Prostate gland (tissue), 2 donors: Measurements from ENCODE around the gene CD63.

Source experiments
- CTCF ChIP-seq, 4 experiments: fragments of 200-600 bp in 2 of 4; fragments of 450-650 bp in 2 of 4; sonication (generic) in 2 of 4; IDR thresholded peaks; 1 replicate in 3 of 4; 2 replicates in 1 of 4; pipeline ENCODE4 v1.5.1; 2016 to 2019; ENCODE audit warnings: antibody characterized with exemption in 4 of 4, mild to moderate bottlenecking in 2 of 4, moderate library complexity in 2 of 4
- POLR2A ChIP-seq: fragments of 450-650 bp; IDR thresholded peaks from one replicate; pipeline ENCODE4 v1.6.1; 2016; ENCODE audit warnings: antibody characterized with exemption, mild to moderate bottlenecking
- POLR2AphosphoS5 ChIP-seq: sonication (generic); formaldehyde crosslinking; IDR thresholded peaks from one replicate; pipeline ENCODE4 v1.6.1; 2017; ENCODE audit warnings: antibody characterized with exemption

- TF ChIP-seq CTCF (IDR thresholded peaks at IDR 0.05), result no peak
- no peak for TF ChIP-seq POLR2A
- no peak for TF ChIP-seq POLR2AphosphoS5
Measured at GRCh38 chr12:55732288-55732687, 3.5 kb upstream of the CD63 start.
